ENCODE results near the gene CBX8. TPM values are rescaled to one million over a fixed set of nuclear protein-coding genes. Genes with fewer than 3 reads are reported as not detected.

Gene CBX8
- total RNA-seq, 4 donors from 2014 or later: 1.7 to 3.5 (median 2.7) TPM

DNA sequence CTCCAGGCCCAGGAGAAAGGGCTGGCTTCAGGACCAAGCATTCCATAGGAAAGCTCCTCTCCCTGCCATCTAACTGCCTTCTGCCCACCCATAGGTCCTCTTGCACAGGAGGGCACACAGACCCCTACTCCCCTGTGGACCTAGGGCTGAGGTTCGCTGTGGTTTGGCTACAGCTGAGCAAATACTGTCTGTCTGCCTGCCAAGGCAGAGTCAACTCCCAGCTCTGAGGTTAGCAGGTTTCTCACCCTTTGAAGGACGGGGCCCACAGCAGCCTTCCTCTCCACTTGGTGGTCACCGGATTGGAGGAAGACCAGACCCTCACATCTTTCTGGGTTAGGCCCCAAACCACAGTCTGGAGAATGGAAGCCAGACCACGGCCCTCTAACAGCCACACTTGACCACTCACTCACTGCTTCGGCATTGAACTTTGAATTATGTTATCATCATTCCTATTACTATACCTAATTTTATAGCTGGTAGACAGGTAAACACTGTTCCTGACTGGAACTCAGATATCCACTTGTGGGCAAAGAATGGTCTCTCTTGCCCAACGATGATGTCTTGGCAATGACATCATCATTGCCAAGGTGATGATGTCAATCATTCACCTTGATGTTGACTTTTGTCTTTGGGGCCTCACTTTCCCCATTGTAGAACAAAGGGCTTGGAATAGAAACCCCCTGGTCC is 28.2 kb upstream of the CBX8 start:
- intact Hi-C loops (cut with DNase I): no loop called here
- WGBS, 2 donors: 85 to 92% methylated on average over 4 to 6 of the region's 6 CpGs
- DNase-seq: no peak
- Histone ChIP-seq H3K4me1 (peaks cover 12 to 19% of the 10 kb centered on the region in 2 donors), H3K36me3 (no peaks in the 10 kb centered on the region), H3K4me3 (replicated peaks in 1 of 3) (no peak overlapping the region), H3K27me3 (no peaks in the 10 kb centered on the region), H3K9me3 (no peaks in the 10 kb centered on the region), H3K27ac (no peak overlapping the region)
- no peak for TF ChIP-seq POLR2A (IDR thresholded peaks at IDR 0.05)
- TF ChIP-seq, protein P1, sequence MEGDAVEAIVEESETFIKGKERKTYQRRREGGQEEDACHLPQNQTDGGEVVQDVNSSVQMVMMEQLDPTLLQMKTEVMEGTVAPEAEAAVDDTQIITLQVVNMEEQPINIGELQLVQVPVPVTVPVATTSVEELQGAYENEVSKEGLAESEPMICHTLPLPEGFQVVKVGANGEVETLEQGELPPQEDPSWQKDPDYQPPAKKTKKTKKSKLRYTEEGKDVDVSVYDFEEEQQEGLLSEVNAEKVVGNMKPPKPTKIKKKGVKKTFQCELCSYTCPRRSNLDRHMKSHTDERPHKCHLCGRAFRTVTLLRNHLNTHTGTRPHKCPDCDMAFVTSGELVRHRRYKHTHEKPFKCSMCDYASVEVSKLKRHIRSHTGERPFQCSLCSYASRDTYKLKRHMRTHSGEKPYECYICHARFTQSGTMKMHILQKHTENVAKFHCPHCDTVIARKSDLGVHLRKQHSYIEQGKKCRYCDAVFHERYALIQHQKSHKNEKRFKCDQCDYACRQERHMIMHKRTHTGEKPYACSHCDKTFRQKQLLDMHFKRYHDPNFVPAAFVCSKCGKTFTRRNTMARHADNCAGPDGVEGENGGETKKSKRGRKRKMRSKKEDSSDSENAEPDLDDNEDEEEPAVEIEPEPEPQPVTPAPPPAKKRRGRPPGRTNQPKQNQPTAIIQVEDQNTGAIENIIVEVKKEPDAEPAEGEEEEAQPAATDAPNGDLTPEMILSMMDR (IDR thresholded peaks at IDR 0.05): no peak

DNA sequence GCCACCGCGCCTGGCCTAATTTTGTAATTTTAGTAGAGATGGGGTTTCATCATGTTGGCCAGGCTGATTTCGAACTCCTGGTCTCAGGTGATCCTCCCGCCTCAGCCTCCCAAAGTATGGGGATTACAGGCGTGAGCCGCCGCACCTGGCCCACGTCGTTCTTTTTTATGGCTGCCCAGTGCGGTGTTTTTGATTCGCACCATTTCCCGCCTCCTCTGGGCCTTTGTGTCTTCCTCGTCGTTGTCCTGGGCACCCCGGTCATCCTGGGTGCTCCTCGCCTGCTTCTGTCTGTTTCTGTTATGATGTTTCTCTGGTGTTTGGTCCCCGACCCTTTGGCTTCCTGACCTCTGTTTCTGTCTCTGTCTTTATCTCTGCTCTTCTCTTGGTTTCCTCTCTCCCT is 27.4 kb upstream of the CBX8 start:
- Histone ChIP-seq H3K4me3 (replicated peaks in 1 of 3) (no peak overlapping the region), H3K27me3 (no peaks in the 10 kb centered on the region), H3K36me3 (no peaks in the 10 kb centered on the region), H3K9me3 (no peaks in the 10 kb centered on the region), H3K27ac (no peak overlapping the region), H3K4me1 (peaks cover 6 to 11% of the 10 kb centered on the region in 2 donors)
- WGBS, 2 donors: 96 to 97% methylated on average over 17 of the region's 17 CpGs
- TF ChIP-seq, protein P1 (IDR thresholded peaks at IDR 0.05): no peak
- TF ChIP-seq POLR2A (IDR thresholded peaks at IDR 0.05): no peak
- no peak for DNase-seq
- intact Hi-C loops (cut with DNase I): no loop called here

DNA sequence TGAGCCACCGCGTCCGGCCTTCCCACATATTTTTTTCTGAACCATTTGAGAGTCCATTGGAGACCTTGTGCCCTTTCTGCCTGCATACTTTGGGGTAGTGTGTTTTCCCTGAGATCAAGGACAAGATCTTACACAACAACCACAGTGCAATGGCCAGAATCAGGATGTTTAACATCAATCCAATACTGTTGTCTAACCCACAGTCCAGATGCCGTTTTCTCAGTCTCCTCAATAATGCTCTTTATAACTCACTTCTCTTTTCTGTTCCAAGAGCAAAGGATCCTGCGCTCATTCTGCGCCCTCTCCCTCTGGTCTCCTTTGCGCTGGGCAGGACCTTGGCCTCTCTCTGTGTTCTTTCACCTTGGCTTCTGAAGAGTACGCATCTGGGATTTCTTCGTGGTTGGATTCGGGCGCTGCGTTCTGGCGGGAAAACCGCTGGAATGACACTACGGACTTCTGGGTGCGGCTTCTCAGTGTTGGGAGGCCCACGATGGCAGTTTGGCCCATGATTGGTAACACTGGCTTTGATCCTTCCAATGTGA is 25.8 kb upstream of the CBX8 start:
- no peak overlapping the region for H3K4me3 ChIP-seq (replicated peaks in 1 of 3)
- WGBS, 2 donors: 93 to 98% methylated on average over 17 of the region's 17 CpGs
- H3K4me1 ChIP-seq: peaks cover 0 to 3% of the 10 kb centered on the region in 2 donors
- TF ChIP-seq POLR2A (IDR thresholded peaks at IDR 0.05): no peak
- TF ChIP-seq, protein P1 (IDR thresholded peaks at IDR 0.05): no peak
- H3K27ac ChIP-seq: no peak overlapping the region
- H3K9me3 ChIP-seq: no peaks in the 10 kb centered on the region
- DNase-seq: no peak
- intact Hi-C loops (cut with DNase I): no loop called here
- no peaks in the 10 kb centered on the region for H3K36me3 ChIP-seq
- no peaks in the 10 kb centered on the region for H3K27me3 ChIP-seq

DNA sequence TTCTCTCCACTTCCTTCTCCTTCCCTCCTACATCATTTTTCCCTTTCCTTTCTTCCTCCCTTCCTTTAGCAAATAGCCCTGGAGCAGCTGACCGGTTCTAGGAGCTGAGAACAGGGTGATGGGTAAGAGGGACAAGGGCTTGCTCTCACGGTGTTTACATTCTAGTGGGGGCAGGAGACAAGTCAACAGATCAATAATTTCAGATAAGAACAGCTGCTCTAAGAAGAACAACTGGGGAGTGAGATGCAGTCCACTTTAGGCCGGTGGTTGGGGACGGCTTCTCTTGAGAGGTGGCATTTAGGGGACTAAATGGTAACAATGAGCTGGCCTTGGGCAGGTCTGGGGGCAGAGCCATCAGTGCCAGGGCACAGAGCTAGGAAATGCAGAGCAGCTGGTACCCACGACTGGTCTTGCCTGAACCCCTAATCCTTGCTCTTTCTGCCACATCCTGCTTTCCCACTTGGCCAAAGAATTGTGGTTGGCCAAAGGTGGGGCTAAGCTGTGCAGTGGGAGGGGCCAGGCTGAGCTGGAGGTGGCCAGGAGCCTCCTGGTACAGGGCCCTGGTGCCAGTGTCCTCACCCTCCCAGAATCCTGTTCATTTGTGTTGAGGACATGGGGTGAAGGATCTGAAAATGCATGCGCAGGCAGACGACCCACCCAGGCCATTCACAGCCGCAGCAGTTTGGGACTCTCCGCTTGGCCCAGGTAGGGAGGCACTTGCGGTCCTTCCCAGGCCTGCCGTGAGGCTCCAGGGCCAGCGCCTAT is 24.6 kb upstream of the CBX8 start:
- TF ChIP-seq, protein P1 (IDR thresholded peaks at IDR 0.05): no peak
- intact Hi-C loops (cut with DNase I): no loop called here
- no peak overlapping the region for H3K27ac ChIP-seq
- peaks cover 0 to 3% of the 10 kb centered on the region in 2 donors for H3K4me1 ChIP-seq
- no peaks in the 10 kb centered on the region for H3K27me3 ChIP-seq
- no peaks in the 10 kb centered on the region for H3K36me3 ChIP-seq
- no peak for DNase-seq
- no peak overlapping the region for H3K4me3 ChIP-seq (replicated peaks in 1 of 3)
- WGBS, 2 donors: 83 to 89% methylated on average over 7 to 11 of the region's 12 CpGs
- H3K9me3 ChIP-seq: no peaks in the 10 kb centered on the region

DNA sequence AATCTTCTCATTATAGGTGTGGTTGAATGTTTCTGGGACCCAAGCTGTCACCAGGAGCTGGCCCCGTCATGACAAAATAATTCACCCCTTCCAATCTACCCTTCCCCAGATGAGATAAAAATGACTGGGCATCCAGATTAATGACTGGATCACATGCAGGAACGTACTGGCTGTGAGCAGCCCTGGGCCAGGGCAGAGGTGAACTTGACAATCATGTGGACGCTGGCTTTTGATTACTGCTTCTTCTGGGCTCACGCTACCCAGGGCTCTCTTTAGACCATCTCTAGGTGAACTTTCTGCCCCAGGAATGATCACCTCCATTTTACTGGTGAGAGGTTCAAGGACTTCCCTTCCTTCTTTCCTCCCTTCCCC is 24.1 kb upstream of the CBX8 start:
- intact Hi-C loops (cut with DNase I): no loop called here
- Histone ChIP-seq H3K4me3 (replicated peaks in 1 of 3) (no peak overlapping the region), H3K4me1 (no peaks in the 10 kb centered on the region), H3K27ac (no peak overlapping the region), H3K9me3 (no peaks in the 10 kb centered on the region), H3K27me3 (no peaks in the 10 kb centered on the region), H3K36me3 (no peaks in the 10 kb centered on the region)
- 93 to 96% methylated on average over 4 of the region's 4 CpGs for WGBS, 2 donors
- no peak for TF ChIP-seq POLR2A (IDR thresholded peaks at IDR 0.05)
- TF ChIP-seq, protein P1 (IDR thresholded peaks at IDR 0.05): no peak
- DNase-seq: no peak

All from thyroid gland (tissue), 4 donors.